DND-41 (cell line): ENCODE measurements around the gene UNC119B.

Source experiments
- ATAC-seq: fragments of 200-7000 bp; cut with Tn5 transposase; 3 replicates; pipeline ENCODE4 v1.9.1; 2021; ENCODE audit warnings: low read depth; ENCODE audit not compliant: insufficient read depth
- DNase-seq: peaks from one replicate; pipeline ENCODE4 v3.0.0-alpha.2; 2020
- H2AFZ ChIP-seq: 2 replicates; pipeline ENCODE4 v1.6.0; 2012; ENCODE audit warnings: low read depth, low read length
- H3K27ac ChIP-seq: 2 replicates; pipeline ENCODE4 v1.5.1; 2012; ENCODE audit warnings: low read length, inconsistent platforms
- H3K27me3 ChIP-seq: fragments of 200-600 bp; sonication (generic); 2 replicates; pipeline ENCODE4 v1.6.0; 2012; ENCODE audit warnings: low read length, mild to moderate bottlenecking, inconsistent platforms; ENCODE audit not compliant: insufficient read depth, poor library complexity
- H3K36me3 ChIP-seq: 2 replicates; pipeline ENCODE4 v1.5.1; 2012; ENCODE audit warnings: low read length, inconsistent platforms; ENCODE audit not compliant: insufficient read depth
- H3K4me1 ChIP-seq: 2 replicates; pipeline ENCODE4 v1.5.1; 2012; ENCODE audit warnings: mild to moderate bottlenecking, low read length; ENCODE audit not compliant: insufficient read depth
- H3K4me2 ChIP-seq: 2 replicates; pipeline ENCODE4 v1.6.0; 2012; ENCODE audit warnings: mild to moderate bottlenecking, moderate library complexity, low read length, inconsistent platforms; ENCODE audit not compliant: insufficient read depth
- H3K4me3 ChIP-seq, 2 experiments: fragments of 200-600 bp in 1 of 2; shearing (Covaris generic) in 1 of 2; 2 replicates each; pipeline ENCODE4 v1.5.1; 2012 to 2016; ENCODE audit warnings: inconsistent platforms in 2 of 2, low read length in 2 of 2, mild to moderate bottlenecking in 2 of 2, low read depth in 1 of 2, moderate library complexity in 1 of 2
- H3K79me2 ChIP-seq: 2 replicates; pipeline ENCODE4 v1.6.0; 2012; ENCODE audit warnings: low read length, inconsistent platforms; ENCODE audit not compliant: insufficient read depth
- H3K9ac ChIP-seq: 2 replicates; pipeline ENCODE4 v1.6.0; 2012; ENCODE audit warnings: low read depth, mild to moderate bottlenecking, inconsistent platforms, low read length, moderate library complexity
- H3K9me3 ChIP-seq: 2 replicates; pipeline ENCODE4 v1.5.1; 2012; ENCODE audit warnings: low read length, moderate library complexity, mild to moderate bottlenecking, inconsistent platforms; ENCODE audit not compliant: insufficient read depth, severe bottlenecking
- H4K20me1 ChIP-seq: 2 replicates; pipeline ENCODE4 v1.6.0; 2012; ENCODE audit warnings: low read length; ENCODE audit not compliant: insufficient read depth
- EZH2 ChIP-seq: IDR thresholded peaks from 3 replicates; pipeline ENCODE4 v1.6.1; 2012; ENCODE audit warnings: borderline replicate concordance, low read depth, mild to moderate bottlenecking, moderate library complexity, low read length, inconsistent platforms; ENCODE audit not compliant: severe bottlenecking
- TF ChIP-seq, protein P1 (sequence below): IDR thresholded peaks from 2 replicates; pipeline ENCODE4 v1.5.1; 2012; ENCODE audit warnings: borderline replicate concordance, low read length, moderate library complexity, mild to moderate bottlenecking; ENCODE audit not compliant: poor library complexity, severe bottlenecking; ENCODE audit errors: extremely low read depth

UNC119B gene

DNA sequence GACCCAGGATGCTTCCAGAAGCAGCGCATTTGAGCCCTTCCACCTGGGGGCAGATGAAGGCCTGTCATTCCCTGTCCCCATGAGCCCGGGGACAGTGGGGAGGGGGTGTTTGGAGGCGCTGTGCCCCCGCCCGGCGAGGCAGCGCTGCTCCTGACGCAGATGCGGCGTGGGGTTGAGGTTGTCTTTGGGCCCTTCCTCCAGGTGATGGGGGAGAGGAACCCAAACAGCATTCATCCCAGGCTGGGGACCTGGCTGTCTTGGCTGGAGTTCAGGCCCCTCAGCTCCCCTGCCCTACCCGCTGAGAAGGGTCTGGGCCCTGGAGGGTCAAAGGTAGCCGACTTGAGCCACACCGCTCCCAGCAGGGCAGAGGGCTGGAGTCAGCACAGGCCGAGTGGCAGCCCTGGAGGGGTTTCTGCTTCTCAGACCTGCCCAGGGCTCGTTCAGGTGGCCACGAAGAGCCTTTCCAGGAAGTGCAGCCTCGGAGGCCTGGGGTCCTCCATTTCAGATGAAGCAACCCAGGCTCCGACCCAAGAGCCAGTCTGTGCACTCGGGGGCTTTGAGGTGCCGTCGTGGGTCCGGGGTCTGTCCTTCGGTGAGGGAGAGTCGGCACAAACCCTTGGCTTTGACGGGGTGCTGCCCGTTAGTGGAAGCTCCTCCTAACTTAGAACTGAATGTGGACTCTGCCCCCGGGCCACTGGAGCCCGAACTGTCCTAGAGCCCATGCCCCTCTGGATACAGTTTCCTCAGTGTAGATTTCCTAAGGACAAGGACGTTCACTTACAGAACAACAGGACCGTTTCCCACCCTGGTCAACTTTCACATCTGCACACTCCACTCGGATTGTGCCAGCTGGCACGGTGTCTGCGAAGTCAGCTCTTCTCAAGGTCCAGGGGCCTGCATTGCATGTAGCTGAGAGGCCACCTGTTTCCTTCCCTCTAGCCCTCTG is 31.5 kb downstream of the UNC119B start:
- Histone ChIP-seq H3K9me3 (no peaks in the 10 kb centered on the region), H3K4me1 (no peaks in the 10 kb centered on the region), H3K4me2 (no peak overlapping the region), H3K79me2 (no peaks in the 10 kb centered on the region), H2AFZ (no peak overlapping the region), H3K27me3 (no peaks in the 10 kb centered on the region), H3K27ac (no peak overlapping the region), H4K20me1 (no peaks in the 10 kb centered on the region), H3K4me3 (no peak overlapping the region), H3K9ac (no peak overlapping the region), H3K36me3 (0 out of 2 replicates have a peak, but pooled peaks cover 13% of the 10 kb centered on the region)
- TF ChIP-seq, protein P1, sequence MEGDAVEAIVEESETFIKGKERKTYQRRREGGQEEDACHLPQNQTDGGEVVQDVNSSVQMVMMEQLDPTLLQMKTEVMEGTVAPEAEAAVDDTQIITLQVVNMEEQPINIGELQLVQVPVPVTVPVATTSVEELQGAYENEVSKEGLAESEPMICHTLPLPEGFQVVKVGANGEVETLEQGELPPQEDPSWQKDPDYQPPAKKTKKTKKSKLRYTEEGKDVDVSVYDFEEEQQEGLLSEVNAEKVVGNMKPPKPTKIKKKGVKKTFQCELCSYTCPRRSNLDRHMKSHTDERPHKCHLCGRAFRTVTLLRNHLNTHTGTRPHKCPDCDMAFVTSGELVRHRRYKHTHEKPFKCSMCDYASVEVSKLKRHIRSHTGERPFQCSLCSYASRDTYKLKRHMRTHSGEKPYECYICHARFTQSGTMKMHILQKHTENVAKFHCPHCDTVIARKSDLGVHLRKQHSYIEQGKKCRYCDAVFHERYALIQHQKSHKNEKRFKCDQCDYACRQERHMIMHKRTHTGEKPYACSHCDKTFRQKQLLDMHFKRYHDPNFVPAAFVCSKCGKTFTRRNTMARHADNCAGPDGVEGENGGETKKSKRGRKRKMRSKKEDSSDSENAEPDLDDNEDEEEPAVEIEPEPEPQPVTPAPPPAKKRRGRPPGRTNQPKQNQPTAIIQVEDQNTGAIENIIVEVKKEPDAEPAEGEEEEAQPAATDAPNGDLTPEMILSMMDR = no peak
- no peak for TF ChIP-seq EZH2
- ATAC-seq = no peak; the same call in 1 of the 3 replicates
- no peak for DNase-seq

DNA sequence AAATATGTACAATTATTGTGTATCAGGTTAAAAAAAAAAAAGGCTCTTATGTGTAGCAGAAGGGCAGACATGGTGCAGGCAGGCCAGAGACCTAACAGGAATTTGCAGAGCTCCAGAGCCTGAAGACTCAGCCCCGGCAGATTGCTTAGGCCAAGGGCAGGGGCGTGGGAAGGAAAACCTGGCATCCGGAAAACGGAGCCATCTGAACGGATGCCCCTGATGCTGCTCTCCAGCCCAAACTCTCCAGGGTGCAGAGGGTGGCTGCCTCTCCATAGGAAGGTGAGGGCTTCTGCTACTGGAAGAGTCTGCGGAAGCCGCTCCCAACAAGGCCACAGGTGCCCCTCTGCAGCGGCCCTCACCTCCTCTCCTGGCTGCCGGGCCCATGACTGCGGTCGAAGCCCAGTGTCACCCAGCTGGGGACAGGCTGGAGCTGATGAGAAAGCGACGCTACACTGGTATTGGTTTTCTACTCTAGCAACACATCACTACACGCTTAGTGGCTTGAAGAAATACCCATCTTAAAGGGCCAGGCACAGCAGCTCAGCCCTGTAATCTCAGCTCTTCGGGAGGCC is 34.8 kb downstream of the UNC119B start:
- Histone ChIP-seq H3K79me2 (no peaks in the 10 kb centered on the region), H3K4me1 (no peaks in the 10 kb centered on the region), H3K27me3 (no peaks in the 10 kb centered on the region), H3K27ac (no peak overlapping the region), H4K20me1 (no peaks in the 10 kb centered on the region), H3K36me3 (no peaks in the 10 kb centered on the region), H3K9me3 (no peaks in the 10 kb centered on the region), H3K4me3 (no peak overlapping the region), H2AFZ (no peak overlapping the region), H3K4me2 (no peak overlapping the region), H3K9ac (no peak overlapping the region)
- DNase-seq (no peak), ATAC-seq (no peak)
- TF ChIP-seq, protein P1 = no peak
- no peak for TF ChIP-seq EZH2

DNA sequence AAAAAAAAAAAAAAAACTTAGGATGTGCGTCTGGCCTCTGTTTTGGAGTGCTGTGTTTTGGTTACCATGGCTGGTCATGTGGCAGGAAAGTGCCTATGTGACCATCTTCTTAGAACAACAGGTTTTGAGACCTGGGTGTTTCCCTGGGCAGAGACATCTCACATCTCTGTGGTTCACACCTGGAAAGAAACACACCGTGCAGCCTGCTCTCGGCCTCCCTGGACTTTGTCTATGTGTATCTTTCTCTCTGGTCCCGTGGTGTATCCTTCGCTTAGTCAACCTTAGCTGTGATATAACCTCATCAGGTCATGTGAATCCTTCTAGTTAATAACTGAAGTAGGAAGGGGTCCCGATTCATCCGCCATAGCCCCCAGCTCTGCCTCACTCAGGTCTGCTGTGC is 38.0 kb downstream of the UNC119B start:
- no peaks in the 10 kb centered on the region for H3K79me2 ChIP-seq
- no peak overlapping the region for H2AFZ ChIP-seq
- no peak overlapping the region for H3K4me3 ChIP-seq
- no peak overlapping the region for H3K27ac ChIP-seq
- H3K9me3 ChIP-seq = no peaks in the 10 kb centered on the region
- H3K4me2 ChIP-seq = no peak overlapping the region
- ATAC-seq (no peak), DNase-seq (no peak)
- H3K9ac ChIP-seq = no peak overlapping the region
- TF ChIP-seq, protein P1 = no peak
- no peak for TF ChIP-seq EZH2
- no peaks in the 10 kb centered on the region for H3K36me3 ChIP-seq
- H3K27me3 ChIP-seq = no peaks in the 10 kb centered on the region
- no peaks in the 10 kb centered on the region for H3K4me1 ChIP-seq
- no peaks in the 10 kb centered on the region for H4K20me1 ChIP-seq
